OCI-LY3 (cell line): ENCODE data around the gene HLF.

Experiments
- H2AFZ ChIP-seq: fragments of 200-600, 300-600 bp; shearing (Covaris generic); 2 replicates; pipeline ENCODE4 v1.6.0; 2014; ENCODE audit warnings: antibody characterized with exemption, low read depth, low read length
- H3K27ac ChIP-seq: fragments of 200-600, 300-600 bp; sonication (generic); 2 replicates; pipeline ENCODE4 v1.5.1; 2014; ENCODE audit warnings: mild to moderate bottlenecking, low read length, moderate library complexity, mixed read lengths
- H3K27me3 ChIP-seq: fragments of 200-600, 300-600 bp; sonication (generic); 2 replicates; pipeline ENCODE4 v1.6.1; 2014; ENCODE audit warnings: low read depth, low read length, mixed read lengths
- H3K36me3 ChIP-seq: fragments of 200-600, 300-600 bp; sonication (generic); replicated peaks from 2 replicates; pipeline ENCODE3; 2014; ENCODE audit warnings: low read depth, low read length, mixed read lengths
- H3K4me1 ChIP-seq: fragments of 300-600, 200-600 bp; sonication (generic); 2 replicates; pipeline ENCODE4 v1.6.1; 2014; ENCODE audit warnings: low read length, mixed read lengths
- H3K4me2 ChIP-seq: fragments of 200-600, 300-600 bp; sonication (generic); 2 replicates; pipeline ENCODE4 v1.6.1; 2014; ENCODE audit warnings: low read length, mixed read lengths
- H3K4me3 ChIP-seq: fragments of 300-600, 200-600 bp; sonication (generic); 2 replicates; pipeline ENCODE4 v1.5.1; 2014; ENCODE audit warnings: antibody characterized with exemption, mild to moderate bottlenecking, low read length, moderate library complexity
- H3K79me2 ChIP-seq: fragments of 300-600, 200-600 bp; shearing (Covaris generic); 2 replicates; pipeline ENCODE4 v1.6.1; 2014; ENCODE audit warnings: mild to moderate bottlenecking, low read length, mixed read lengths
- H3K9ac ChIP-seq: fragments of 300-600, 200-600 bp; shearing (Covaris generic); 2 replicates; pipeline ENCODE4 v1.6.0; 2014; ENCODE audit warnings: mild to moderate bottlenecking, low read length, moderate library complexity
- H3K9me3 ChIP-seq: fragments of 200-600, 300-600 bp; shearing (Covaris generic); 2 replicates; pipeline ENCODE4 v1.6.1; 2014; ENCODE audit warnings: low read length, mixed read lengths; ENCODE audit not compliant: insufficient read depth
- H4K20me1 ChIP-seq: fragments of 200-600, 300-600 bp; sonication (generic); 2 replicates; pipeline ENCODE4 v1.6.1; 2016; ENCODE audit warnings: low read length, mixed read lengths; ENCODE audit not compliant: insufficient read depth
- CTCF ChIP-seq: fragments of 200-600, 300-600 bp; sonication (generic); IDR thresholded peaks from 2 replicates; pipeline ENCODE4 v1.5.1; 2014; ENCODE audit warnings: antibody characterized with exemption, low read length, low read depth
- EZH2phosphoT487 ChIP-seq: fragments of 200-600 bp; shearing (Covaris generic); IDR thresholded peaks from 2 replicates; pipeline ENCODE4 v1.6.1; 2018; ENCODE audit warnings: antibody characterized with exemption, mixed run types, low read depth

The HLF gene

GRCh38 chr17:55274355-55275255 lies 9.8 kb downstream of the HLF start:
- peaks cover 4% of the 10 kb centered on the region; the same call in 1 of the 2 replicates for H3K4me1 ChIP-seq
- H3K9me3 ChIP-seq: no peaks in the 10 kb centered on the region
- no peaks in the 10 kb centered on the region for H4K20me1 ChIP-seq
- H3K27me3 ChIP-seq: no peaks in the 10 kb centered on the region
- peaks cover 45% of the 10 kb centered on the region for H3K79me2 ChIP-seq
- no peak overlapping the region for H3K4me3 ChIP-seq
- no peak overlapping the region for H3K9ac ChIP-seq
- TF ChIP-seq CTCF (no peak), EZH2phosphoT487 (no peak)
- peaks cover 3% of the 10 kb centered on the region for H3K36me3 ChIP-seq
- H3K27ac ChIP-seq: no peak overlapping the region
- no peak overlapping the region for H3K4me2 ChIP-seq
- H2AFZ ChIP-seq: no peak overlapping the region

GRCh38 chr17:55275894-55276804 lies 11.4 kb downstream of the HLF start:
- Histone ChIP-seq H3K27ac (no peak overlapping the region), H4K20me1 (no peaks in the 10 kb centered on the region), H3K36me3 (peaks cover under 1% of the 10 kb centered on the region), H3K4me3 (no peak overlapping the region), H3K79me2 (peaks cover 40% of the 10 kb centered on the region), H3K4me1 (peaks cover 4% of the 10 kb centered on the region; the same call in 1 of the 2 replicates), H3K9ac (no peak overlapping the region), H3K4me2 (no peak overlapping the region), H2AFZ (no peak overlapping the region), H3K27me3 (no peaks in the 10 kb centered on the region), H3K9me3 (no peaks in the 10 kb centered on the region)
- TF ChIP-seq EZH2phosphoT487 (no peak), CTCF (no peak)

- H3K79me2 ChIP-seq: peaks cover 32% of the 10 kb centered on the region
- no peak for TF ChIP-seq CTCF
- no peak for TF ChIP-seq EZH2phosphoT487
These were observed 13.6 kb downstream of the HLF start for GRCh38 chr17:55278173-55278961.

More at GRCh38 chr17:55278173-55278961, 13.6 kb downstream of the HLF start:
- Histone ChIP-seq H2AFZ (no peak overlapping the region), H3K36me3 (no peaks in the 10 kb centered on the region), H3K4me1 (peaks cover 4% of the 10 kb centered on the region; the same call in 1 of the 2 replicates), H3K4me2 (no peak overlapping the region), H3K27me3 (no peaks in the 10 kb centered on the region), H3K27ac (no peak overlapping the region), H3K4me3 (no peak overlapping the region), H3K9ac (no peak overlapping the region), H4K20me1 (no peaks in the 10 kb centered on the region), H3K9me3 (no peaks in the 10 kb centered on the region)
